ENCODE data around the gene STARD5.

- TF ChIP-seq EZH2 (IDR thresholded peaks at IDR 0.05) (no peak), POLR2AphosphoS5 (IDR thresholded peaks at IDR 0.05; ENCODE audit: borderline replicate concordance, low read depth, low read length) (no peak), FOXP2 (optimal IDR thresholded peaks at IDR 0.05; ENCODE audit: control extremely low read depth, extremely low read length, insufficient read depth) (no peak)
Observed at GRCh38 chr15:81278306-81279029, 45.5 kb downstream of the STARD5 start.
